Neutrophil (primary cell): ENCODE measurements around the gene HAND2.

Experiments used
- H3K27ac ChIP-seq: fragments of 200-600 bp; sonication (generic); 2 replicates; pipeline ENCODE4 v1.5.1; 2016; ENCODE audit warnings: mild to moderate bottlenecking, moderate library complexity
- H3K27me3 ChIP-seq: fragments of 200-600 bp; sonication (generic); 2 replicates; pipeline ENCODE4 v1.6.0; 2016; ENCODE audit warnings: mild to moderate bottlenecking
- H3K36me3 ChIP-seq: fragments of 200-600 bp; sonication (generic); 2 replicates; pipeline ENCODE4 v1.5.1; 2017
- H3K4me1 ChIP-seq, 2 experiments: fragments of 200-600 bp in 1 of 2; sonication (generic) in 1 of 2; 1 replicate in 1 of 2; 2 replicates in 1 of 2; pipeline versions ENCODE4 v1.5.1 to v1.6.1; 2013 to 2016; ENCODE audit warnings: low read depth in 1 of 2, low read length in 1 of 2, mild to moderate bottlenecking in 1 of 2, moderate library complexity in 1 of 2; ENCODE audit not compliant: control insufficient read depth in 1 of 2, insufficient read depth in 1 of 2
- H3K4me3 ChIP-seq, 2 experiments: fragments of 200-600 bp in 1 of 2; sonication (generic) in 1 of 2; 1 replicate in 1 of 2; 2 replicates in 1 of 2; pipeline ENCODE4 v1.5.1; 2013 to 2016; ENCODE audit warnings: low read depth in 1 of 2, low read length in 1 of 2, mild to moderate bottlenecking in 1 of 2, moderate library complexity in 1 of 2
- H3K9me3 ChIP-seq: fragments of 200-600 bp; sonication (generic); 2 replicates; pipeline ENCODE4 v1.5.1; 2016
- TF ChIP-seq, protein P1 (sequence below): fragments of 200-600 bp; sonication (generic); IDR thresholded peaks from 2 replicates; pipeline ENCODE4 v1.5.1; 2016; ENCODE audit warnings: antibody characterized with exemption

The HAND2 gene

DNA sequence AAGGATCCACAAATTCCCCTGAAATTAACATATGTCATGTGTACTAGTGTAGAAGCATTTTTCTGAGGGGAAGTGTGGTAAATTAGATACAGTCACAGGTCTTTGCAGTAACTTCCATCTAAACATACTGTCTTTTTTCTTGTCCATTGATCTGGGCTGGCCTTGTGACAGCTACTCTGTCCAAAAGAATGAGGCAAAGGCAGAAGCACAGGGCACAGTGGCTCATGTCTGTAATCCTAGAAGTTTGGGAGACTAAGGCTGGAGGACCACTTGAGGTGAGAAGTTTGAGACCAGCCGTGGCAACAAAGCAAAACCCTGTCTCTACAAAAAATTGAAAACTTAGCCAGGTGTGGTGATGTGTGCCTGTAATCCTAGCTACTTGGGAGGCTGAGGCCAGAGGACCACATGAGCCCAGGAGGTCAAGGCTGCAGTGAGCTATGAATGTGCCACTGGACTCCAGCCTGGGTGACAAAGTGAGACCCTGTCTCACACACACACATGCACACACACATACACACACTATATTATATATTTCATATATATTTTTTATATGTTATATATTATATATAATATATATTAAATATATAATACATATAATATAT lies 47.6 kb downstream of the HAND2 start:
- no peaks in the 10 kb centered on the region for H3K36me3 ChIP-seq
- H3K9me3 ChIP-seq: no peaks in the 10 kb centered on the region
- no peaks in the 10 kb centered on the region for H3K27me3 ChIP-seq
- TF ChIP-seq, protein P1, sequence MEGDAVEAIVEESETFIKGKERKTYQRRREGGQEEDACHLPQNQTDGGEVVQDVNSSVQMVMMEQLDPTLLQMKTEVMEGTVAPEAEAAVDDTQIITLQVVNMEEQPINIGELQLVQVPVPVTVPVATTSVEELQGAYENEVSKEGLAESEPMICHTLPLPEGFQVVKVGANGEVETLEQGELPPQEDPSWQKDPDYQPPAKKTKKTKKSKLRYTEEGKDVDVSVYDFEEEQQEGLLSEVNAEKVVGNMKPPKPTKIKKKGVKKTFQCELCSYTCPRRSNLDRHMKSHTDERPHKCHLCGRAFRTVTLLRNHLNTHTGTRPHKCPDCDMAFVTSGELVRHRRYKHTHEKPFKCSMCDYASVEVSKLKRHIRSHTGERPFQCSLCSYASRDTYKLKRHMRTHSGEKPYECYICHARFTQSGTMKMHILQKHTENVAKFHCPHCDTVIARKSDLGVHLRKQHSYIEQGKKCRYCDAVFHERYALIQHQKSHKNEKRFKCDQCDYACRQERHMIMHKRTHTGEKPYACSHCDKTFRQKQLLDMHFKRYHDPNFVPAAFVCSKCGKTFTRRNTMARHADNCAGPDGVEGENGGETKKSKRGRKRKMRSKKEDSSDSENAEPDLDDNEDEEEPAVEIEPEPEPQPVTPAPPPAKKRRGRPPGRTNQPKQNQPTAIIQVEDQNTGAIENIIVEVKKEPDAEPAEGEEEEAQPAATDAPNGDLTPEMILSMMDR: no peak
- H3K27ac ChIP-seq: no peak overlapping the region
- H3K4me3 ChIP-seq: no peak overlapping the region
- no peaks in the 10 kb centered on the region for H3K4me1 ChIP-seq

DNA sequence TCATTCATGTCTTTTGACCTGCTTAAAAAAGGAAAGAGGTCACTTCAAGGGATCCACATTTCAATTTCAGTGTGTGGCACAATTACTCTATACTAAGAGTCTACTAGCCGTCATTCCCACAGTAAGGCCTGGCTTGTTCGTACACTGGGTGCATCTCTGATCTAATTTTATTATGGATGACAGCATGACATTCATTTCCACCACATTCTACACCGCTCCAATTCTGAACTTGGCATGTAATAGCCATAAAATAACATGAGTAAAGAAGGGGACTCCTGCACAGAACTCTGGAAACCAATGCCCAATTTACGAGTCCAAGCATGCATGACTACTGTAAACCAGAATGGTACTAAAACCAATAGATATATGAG lies 51.1 kb downstream of the HAND2 start:
- Histone ChIP-seq H3K27ac (no peak overlapping the region), H3K27me3 (no peaks in the 10 kb centered on the region), H3K4me1 (no peaks in the 10 kb centered on the region), H3K9me3 (no peaks in the 10 kb centered on the region), H3K36me3 (no peaks in the 10 kb centered on the region), H3K4me3 (no peak overlapping the region)
- TF ChIP-seq, protein P1: no peak

DNA sequence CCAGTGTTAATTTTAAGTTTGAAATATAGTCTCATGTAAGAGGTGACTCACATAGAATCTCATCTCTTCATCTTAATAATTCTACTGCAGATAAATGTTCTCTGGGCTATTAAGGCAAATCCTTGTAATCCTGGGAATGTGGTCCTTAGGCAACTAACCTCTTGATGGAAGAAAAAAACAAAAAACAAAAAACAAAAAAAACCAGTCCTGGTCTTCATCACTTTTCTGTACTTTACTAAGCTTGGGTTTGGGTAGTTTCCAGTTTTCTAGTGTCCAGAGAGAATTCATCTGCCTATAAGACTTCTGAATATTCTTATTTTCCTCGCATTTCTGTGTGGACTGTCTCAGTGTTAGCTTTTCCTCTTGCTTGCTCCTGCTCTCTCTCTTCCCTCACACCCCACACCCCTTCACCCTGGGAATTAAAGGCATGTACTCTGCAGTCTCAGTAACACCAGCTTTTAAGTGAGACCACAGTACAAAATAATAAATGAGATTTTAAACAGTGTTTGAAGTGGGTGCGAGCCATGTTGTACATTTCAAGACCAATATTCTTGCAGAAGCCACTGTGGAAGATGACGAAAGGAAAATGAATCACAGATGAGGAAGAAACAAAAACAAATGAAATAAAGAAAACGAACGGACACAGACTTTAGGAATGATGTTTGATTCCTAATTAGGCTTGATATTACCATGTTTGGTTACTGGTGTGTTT lies 51.7 kb downstream of the HAND2 start:
- Histone ChIP-seq H3K4me1 (no peaks in the 10 kb centered on the region), H3K4me3 (no peak overlapping the region), H3K9me3 (no peaks in the 10 kb centered on the region), H3K27me3 (no peaks in the 10 kb centered on the region), H3K36me3 (no peaks in the 10 kb centered on the region), H3K27ac (no peak overlapping the region)
- TF ChIP-seq, protein P1: no peak

DNA sequence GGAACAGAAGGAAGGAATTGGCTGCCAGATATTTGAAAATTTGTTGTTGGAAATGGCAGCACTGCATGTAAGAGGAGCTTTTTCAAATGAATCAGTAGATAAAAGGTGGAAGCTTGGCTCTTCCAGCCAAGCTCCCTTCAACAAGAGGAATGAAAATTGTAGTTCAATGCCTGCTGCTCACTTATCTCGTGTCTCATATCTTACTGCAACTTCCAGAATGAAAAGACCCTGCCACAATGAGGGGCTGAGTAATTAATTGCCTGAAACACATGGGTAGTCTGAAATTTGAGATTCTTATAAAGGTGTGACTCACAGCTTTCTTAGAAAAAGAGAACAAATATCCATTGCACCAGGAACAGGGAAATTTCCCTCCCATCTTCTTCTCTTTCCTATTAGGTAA lies 53.0 kb downstream of the HAND2 start:
- no peaks in the 10 kb centered on the region for H3K27me3 ChIP-seq
- no peak overlapping the region for H3K4me3 ChIP-seq
- no peaks in the 10 kb centered on the region for H3K4me1 ChIP-seq
- no peaks in the 10 kb centered on the region for H3K9me3 ChIP-seq
- H3K27ac ChIP-seq: no peak overlapping the region
- TF ChIP-seq, protein P1: no peak
- H3K36me3 ChIP-seq: no peaks in the 10 kb centered on the region
